GM23338 (cell line): ENCODE data around the gene RFNG. TPM values are rescaled to one million over a fixed set of nuclear protein-coding genes. Genes with fewer than 3 reads are reported as not detected.
A peak's percentile ranks its signal among the peaks of the same experiment; 100 is the strongest.

Source experiments
- ATAC-seq: fragments of 200-7000 bp; cut with Tn5 transposase; 3 replicates; pipeline ENCODE4 v1.9.1; 2020
- DNase-seq: peaks from one replicate; pipeline ENCODE4 v3.0.0-alpha.2; 2015; ENCODE audit warnings: low spot score
- H2AFZ ChIP-seq: fragments of 200-600 bp; sonication (generic); 2 replicates; pipeline ENCODE4 v1.8.0; 2016; ENCODE audit warnings: antibody characterized with exemption, mild to moderate bottlenecking, moderate library complexity
- H3F3A ChIP-seq: fragments of 200-600 bp; sonication (generic); replicated peaks from 2 replicates; pipeline ENCODE4 v1.8.0; 2017; ENCODE audit warnings: antibody characterized with exemption, mixed run types, low read depth
- H3K27ac ChIP-seq: fragments of 200-600 bp; sonication (generic); 2 replicates; pipeline ENCODE4 v1.6.1; 2016; ENCODE audit warnings: low read depth
- H3K27me3 ChIP-seq: fragments of 200-600 bp; sonication (generic); 2 replicates; pipeline ENCODE4 v1.8.0; 2016; ENCODE audit warnings: mild to moderate bottlenecking, mixed run types, moderate library complexity; ENCODE audit not compliant: insufficient read depth
- H3K36me3 ChIP-seq: fragments of 200-600 bp; sonication (generic); 2 replicates; pipeline ENCODE4 v1.8.0; 2016; ENCODE audit warnings: mild to moderate bottlenecking; ENCODE audit not compliant: insufficient read depth
- H3K4me1 ChIP-seq: fragments of 200-600 bp; sonication (generic); 2 replicates; pipeline ENCODE4 v1.8.0; 2016; ENCODE audit warnings: mild to moderate bottlenecking, moderate library complexity; ENCODE audit not compliant: insufficient read depth
- H3K4me2 ChIP-seq: fragments of 200-600 bp; sonication (generic); 2 replicates; pipeline ENCODE4 v1.7.1; 2017; ENCODE audit warnings: mixed run types
- H3K4me3 ChIP-seq: fragments of 200-600 bp; sonication (generic); 2 replicates; pipeline ENCODE4 v1.6.1; 2016; ENCODE audit warnings: mixed run types
- H3K79me2 ChIP-seq: fragments of 200-600 bp; sonication (generic); replicated peaks from 2 replicates; pipeline ENCODE4 v1.8.0; 2017; ENCODE audit warnings: mild to moderate bottlenecking; ENCODE audit not compliant: insufficient read depth
- H3K9me2 ChIP-seq: fragments of 200-600 bp; sonication (generic); 2 replicates; pipeline ENCODE4 v1.8.0; 2017; ENCODE audit not compliant: insufficient read depth
- H4K20me1 ChIP-seq: fragments of 200-600 bp; sonication (generic); replicated peaks from 2 replicates; pipeline ENCODE4 v1.8.0; 2017; ENCODE audit warnings: mild to moderate bottlenecking; ENCODE audit not compliant: insufficient read depth
- H3K27ac Mint-ChIP-seq: 2 replicates; pipeline ENCODE4 v1.8.0; 2020; ENCODE audit warnings: inconsistent platforms, mild to moderate bottlenecking, moderate library complexity, mixed read lengths
- H3K27me3 Mint-ChIP-seq: 3 replicates; pipeline ENCODE4 v1.8.0; 2022; ENCODE audit warnings: low read depth, mild to moderate bottlenecking, moderate library complexity, mixed read lengths, inconsistent platforms; ENCODE audit not compliant: insufficient read depth, poor library complexity
- H3K36me3 Mint-ChIP-seq: 3 replicates; pipeline ENCODE4 v1.8.0; 2021; ENCODE audit warnings: low read depth, mild to moderate bottlenecking, inconsistent platforms, moderate library complexity, mixed read lengths
- H3K4me1 Mint-ChIP-seq: 3 replicates; pipeline ENCODE4 v1.8.0; 2020; ENCODE audit warnings: mild to moderate bottlenecking, inconsistent platforms, mixed read lengths
- H3K4me3 Mint-ChIP-seq: 3 replicates; pipeline ENCODE4 v1.8.0; 2021; ENCODE audit warnings: moderate library complexity, mild to moderate bottlenecking, inconsistent platforms, mixed read lengths
- H3K9me3 Mint-ChIP-seq: 3 replicates; pipeline ENCODE4 v1.8.0; 2020; ENCODE audit warnings: moderate library complexity, mild to moderate bottlenecking, inconsistent platforms, mixed read lengths
- CREB1 ChIP-seq: fragments of 250-450 bp; sonication (Bioruptor Pico); IDR thresholded peaks from 2 replicates; pipeline ENCODE4 v1.5.0; 2020; ENCODE audit warnings: low read depth, mild to moderate bottlenecking, moderate library complexity
- EZH2 ChIP-seq: fragments of 200-600 bp; sonication (generic); IDR thresholded peaks from one replicate; pipeline ENCODE4 v1.8.0; 2017; ENCODE audit warnings: antibody characterized with exemption, mild to moderate bottlenecking, low read depth; ENCODE audit not compliant: unreplicated experiment
- EZH2phosphoT487 ChIP-seq: fragments of 200-600 bp; sonication (generic); IDR thresholded peaks from one replicate; pipeline ENCODE4 v1.8.1; 2018; ENCODE audit warnings: antibody characterized with exemption; ENCODE audit not compliant: unreplicated experiment
- NANOG ChIP-seq: IDR thresholded peaks from 2 replicates; pipeline ENCODE4 v1.6.1; 2016; ENCODE audit warnings: antibody characterized with exemption, borderline replicate concordance
- POLR2AphosphoS5 ChIP-seq: IDR thresholded peaks from 2 replicates; pipeline ENCODE4 v1.6.1; 2016; ENCODE audit warnings: antibody characterized with exemption, low read depth
- polyA plus RNA-seq: library from polyadenylated mRNA; unstranded; fragments of >200 nt; fragmentation: Nextera tagmentation; extraction: Ambion mirVana; gene quantifications from 2 replicates; pipeline ENCODE4 v1.2.1, GENCODE V29; 2016
- total RNA-seq: library from RNA; depleted of rRNA; stranded (reverse); fragments of >200 nt; shearing (Covaris generic); gene quantifications from 2 replicates; pipeline ENCODE4 v1.2.3, GENCODE V29; 2014
- TF ChIP-seq, protein P1 (sequence below), 2 experiments: fragments of 200-600 bp in 1 of 2; sonication (generic) in 1 of 2; conservative IDR thresholded peaks; 2 replicates each; pipeline versions ENCODE4 v1.5.1 to v1.6.1; 2016 to 2017; ENCODE audit warnings: antibody characterized with exemption in 2 of 2, low read depth in 2 of 2, mild to moderate bottlenecking in 2 of 2, moderate library complexity in 1 of 2
- TF ChIP-seq, protein P2 (sequence below): fragments of 250-450 bp; sonication (Bioruptor Pico); IDR thresholded peaks from 2 replicates; pipeline ENCODE4 v1.5.0; 2020; ENCODE audit warnings: mild to moderate bottlenecking, moderate library complexity

Gene RFNG
- total and polyA plus RNA-seq, 2 experiments from 2014 or later: 18.0 to 44.7 TPM

DNA sequence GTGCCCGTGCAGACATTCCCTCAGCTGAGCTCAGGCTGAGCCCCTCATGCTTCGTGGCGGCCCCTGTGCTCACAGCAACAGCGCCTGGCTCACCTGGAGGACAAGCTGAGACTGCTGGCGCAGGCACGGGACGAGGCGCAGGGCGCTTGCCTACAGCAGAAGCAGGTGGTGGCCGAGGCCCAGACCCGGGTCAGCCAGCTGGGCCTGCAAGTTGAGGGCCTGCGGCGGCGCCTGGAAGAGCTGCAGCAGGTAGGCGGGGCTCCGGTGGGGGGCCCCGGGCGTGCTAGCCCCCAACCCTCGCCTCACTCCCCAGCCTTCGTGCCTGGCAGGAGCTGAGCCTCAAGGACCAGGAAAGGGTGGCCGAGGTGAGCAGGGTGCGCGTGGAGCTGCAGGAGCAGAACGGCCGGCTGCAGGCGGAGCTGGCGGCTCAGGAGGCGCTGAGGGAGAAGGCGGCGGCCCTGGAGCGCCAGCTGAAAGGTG lies 21.6 kb downstream of the RFNG start:
- Mint-ChIP-seq H3K27ac (no peak overlapping the region), H3K9me3 (no peaks in the 10 kb centered on the region; the same call in 2 of the 3 replicates), H3K36me3 (no peaks in the 10 kb centered on the region; the same call in none of the 3 replicates), H3K27me3 (peaks cover 17% of the 10 kb centered on the region), H3K4me1 (peaks cover 14% of the 10 kb centered on the region), H3K4me3 (no peak overlapping the region)
- Histone ChIP-seq H3K4me2 (peak overlapping the region; percentile 87; the same call in 1 of the 2 replicates), H3K9me2 (no peaks in the 10 kb centered on the region), H3K27me3 (no peaks in the 10 kb centered on the region), H3K4me3 (peak overlapping the region; percentile 77; the same call in 1 of the 2 replicates), H3K79me2 (peaks cover 8% of the 10 kb centered on the region; the same call in 1 of the 2 replicates), H3F3A (peaks cover 11% of the 10 kb centered on the region), H3K36me3 (no peaks in the 10 kb centered on the region), H3K4me1 (peaks cover 9% of the 10 kb centered on the region; the same call in 1 of the 2 replicates), H3K27ac (no peak overlapping the region), H2AFZ (no peak overlapping the region), H4K20me1 (no peaks in the 10 kb centered on the region)
- TF ChIP-seq CREB1 (CRISPR knock-in tag): no peak
- TF ChIP-seq, protein P1, sequence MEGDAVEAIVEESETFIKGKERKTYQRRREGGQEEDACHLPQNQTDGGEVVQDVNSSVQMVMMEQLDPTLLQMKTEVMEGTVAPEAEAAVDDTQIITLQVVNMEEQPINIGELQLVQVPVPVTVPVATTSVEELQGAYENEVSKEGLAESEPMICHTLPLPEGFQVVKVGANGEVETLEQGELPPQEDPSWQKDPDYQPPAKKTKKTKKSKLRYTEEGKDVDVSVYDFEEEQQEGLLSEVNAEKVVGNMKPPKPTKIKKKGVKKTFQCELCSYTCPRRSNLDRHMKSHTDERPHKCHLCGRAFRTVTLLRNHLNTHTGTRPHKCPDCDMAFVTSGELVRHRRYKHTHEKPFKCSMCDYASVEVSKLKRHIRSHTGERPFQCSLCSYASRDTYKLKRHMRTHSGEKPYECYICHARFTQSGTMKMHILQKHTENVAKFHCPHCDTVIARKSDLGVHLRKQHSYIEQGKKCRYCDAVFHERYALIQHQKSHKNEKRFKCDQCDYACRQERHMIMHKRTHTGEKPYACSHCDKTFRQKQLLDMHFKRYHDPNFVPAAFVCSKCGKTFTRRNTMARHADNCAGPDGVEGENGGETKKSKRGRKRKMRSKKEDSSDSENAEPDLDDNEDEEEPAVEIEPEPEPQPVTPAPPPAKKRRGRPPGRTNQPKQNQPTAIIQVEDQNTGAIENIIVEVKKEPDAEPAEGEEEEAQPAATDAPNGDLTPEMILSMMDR (conservative IDR thresholded peaks at IDR 0.05; ENCODE audit: low read depth in 2 of 2): no peak
- no peak for TF ChIP-seq EZH2
- TF ChIP-seq EZH2phosphoT487: no peak
- no peak for TF ChIP-seq POLR2AphosphoS5
- ATAC-seq (peak; percentile 1; the same call in 2 of the 3 replicates), DNase-seq (no peak)

DNA sequence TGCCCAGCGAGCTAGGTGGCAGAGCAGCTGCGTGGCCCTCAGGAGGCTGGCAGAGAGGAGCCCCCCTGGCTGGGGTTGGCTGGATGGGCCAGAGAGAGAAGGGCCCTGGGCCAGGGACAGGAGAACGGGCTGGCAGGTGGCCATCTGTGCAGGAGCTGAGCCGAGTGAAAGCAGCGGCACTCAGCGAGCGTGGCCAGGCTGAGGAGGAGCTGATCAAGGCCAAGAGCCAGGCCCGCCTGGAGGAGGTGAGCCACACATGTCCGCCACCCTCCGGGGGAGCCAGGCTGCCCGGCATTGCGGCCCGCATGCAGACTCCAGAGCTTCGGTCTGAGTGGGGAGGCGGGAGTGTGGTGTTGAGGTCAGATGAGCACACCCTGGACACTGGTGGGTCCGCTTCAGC lies 22.2 kb downstream of the RFNG start:
- Mint-ChIP-seq H3K4me1 (peaks cover 11% of the 10 kb centered on the region), H3K27ac (no peak overlapping the region), H3K27me3 (peaks cover 13% of the 10 kb centered on the region), H3K36me3 (no peaks in the 10 kb centered on the region; the same call in none of the 3 replicates), H3K9me3 (no peaks in the 10 kb centered on the region; the same call in 2 of the 3 replicates), H3K4me3 (peak overlapping the region; percentile 40; the same call in 1 of the 3 replicates)
- Histone ChIP-seq H3K4me3 (no peak overlapping the region), H2AFZ (no peak overlapping the region), H3K4me2 (no peak overlapping the region), H3K27ac (no peak overlapping the region), H3F3A (peaks cover 10% of the 10 kb centered on the region), H3K27me3 (no peaks in the 10 kb centered on the region), H3K4me1 (peaks cover 8% of the 10 kb centered on the region; the same call in 1 of the 2 replicates), H3K9me2 (no peaks in the 10 kb centered on the region), H3K79me2 (peaks cover 8% of the 10 kb centered on the region; the same call in 1 of the 2 replicates), H3K36me3 (no peaks in the 10 kb centered on the region), H4K20me1 (no peaks in the 10 kb centered on the region)
- DNase-seq (no peak), ATAC-seq (no peak)
- TF ChIP-seq NANOG (no peak), EZH2 (no peak)

DNA sequence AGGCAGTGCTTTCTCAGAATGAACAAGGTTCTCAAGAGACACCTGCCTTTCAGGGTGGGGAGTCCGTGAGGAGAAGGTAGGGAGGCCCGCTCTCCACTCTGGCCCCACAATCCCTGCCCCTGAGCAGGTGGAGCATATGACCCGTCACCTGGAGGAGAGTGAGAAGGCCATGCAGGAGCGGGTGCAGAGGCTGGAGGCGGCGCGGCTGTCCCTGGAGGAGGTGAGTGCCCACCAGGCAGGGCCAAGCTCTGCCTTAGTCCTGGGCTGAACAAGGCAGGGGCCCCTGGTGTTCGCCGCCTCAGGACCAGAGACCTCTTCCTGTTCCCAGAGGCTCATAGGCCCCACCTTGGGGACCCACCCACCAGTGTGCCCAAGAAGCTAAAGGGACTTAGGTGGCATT lies 22.6 kb downstream of the RFNG start:
- H3K4me1 Mint-ChIP-seq: peaks cover 10% of the 10 kb centered on the region
- no peaks in the 10 kb centered on the region; the same call in 2 of the 3 replicates for H3K9me3 Mint-ChIP-seq
- H3K36me3 Mint-ChIP-seq: no peaks in the 10 kb centered on the region; the same call in none of the 3 replicates
- Histone ChIP-seq H3K36me3 (no peaks in the 10 kb centered on the region), H3K79me2 (peaks cover 8% of the 10 kb centered on the region; the same call in 1 of the 2 replicates), H3K9me2 (no peaks in the 10 kb centered on the region), H4K20me1 (no peaks in the 10 kb centered on the region), H3K27me3 (no peaks in the 10 kb centered on the region), H3K4me3 (no peak overlapping the region), H2AFZ (no peak overlapping the region), H3K4me1 (peaks cover 6% of the 10 kb centered on the region; the same call in 1 of the 2 replicates), H3K27ac (no peak overlapping the region), H3F3A (peaks cover 13% of the 10 kb centered on the region), H3K4me2 (no peak overlapping the region)
- H3K27ac Mint-ChIP-seq: no peak overlapping the region
- no peak overlapping the region for H3K4me3 Mint-ChIP-seq
- DNase-seq (no peak), ATAC-seq (no peak)
- peaks cover 17% of the 10 kb centered on the region for H3K27me3 Mint-ChIP-seq
- TF ChIP-seq, protein P2, sequence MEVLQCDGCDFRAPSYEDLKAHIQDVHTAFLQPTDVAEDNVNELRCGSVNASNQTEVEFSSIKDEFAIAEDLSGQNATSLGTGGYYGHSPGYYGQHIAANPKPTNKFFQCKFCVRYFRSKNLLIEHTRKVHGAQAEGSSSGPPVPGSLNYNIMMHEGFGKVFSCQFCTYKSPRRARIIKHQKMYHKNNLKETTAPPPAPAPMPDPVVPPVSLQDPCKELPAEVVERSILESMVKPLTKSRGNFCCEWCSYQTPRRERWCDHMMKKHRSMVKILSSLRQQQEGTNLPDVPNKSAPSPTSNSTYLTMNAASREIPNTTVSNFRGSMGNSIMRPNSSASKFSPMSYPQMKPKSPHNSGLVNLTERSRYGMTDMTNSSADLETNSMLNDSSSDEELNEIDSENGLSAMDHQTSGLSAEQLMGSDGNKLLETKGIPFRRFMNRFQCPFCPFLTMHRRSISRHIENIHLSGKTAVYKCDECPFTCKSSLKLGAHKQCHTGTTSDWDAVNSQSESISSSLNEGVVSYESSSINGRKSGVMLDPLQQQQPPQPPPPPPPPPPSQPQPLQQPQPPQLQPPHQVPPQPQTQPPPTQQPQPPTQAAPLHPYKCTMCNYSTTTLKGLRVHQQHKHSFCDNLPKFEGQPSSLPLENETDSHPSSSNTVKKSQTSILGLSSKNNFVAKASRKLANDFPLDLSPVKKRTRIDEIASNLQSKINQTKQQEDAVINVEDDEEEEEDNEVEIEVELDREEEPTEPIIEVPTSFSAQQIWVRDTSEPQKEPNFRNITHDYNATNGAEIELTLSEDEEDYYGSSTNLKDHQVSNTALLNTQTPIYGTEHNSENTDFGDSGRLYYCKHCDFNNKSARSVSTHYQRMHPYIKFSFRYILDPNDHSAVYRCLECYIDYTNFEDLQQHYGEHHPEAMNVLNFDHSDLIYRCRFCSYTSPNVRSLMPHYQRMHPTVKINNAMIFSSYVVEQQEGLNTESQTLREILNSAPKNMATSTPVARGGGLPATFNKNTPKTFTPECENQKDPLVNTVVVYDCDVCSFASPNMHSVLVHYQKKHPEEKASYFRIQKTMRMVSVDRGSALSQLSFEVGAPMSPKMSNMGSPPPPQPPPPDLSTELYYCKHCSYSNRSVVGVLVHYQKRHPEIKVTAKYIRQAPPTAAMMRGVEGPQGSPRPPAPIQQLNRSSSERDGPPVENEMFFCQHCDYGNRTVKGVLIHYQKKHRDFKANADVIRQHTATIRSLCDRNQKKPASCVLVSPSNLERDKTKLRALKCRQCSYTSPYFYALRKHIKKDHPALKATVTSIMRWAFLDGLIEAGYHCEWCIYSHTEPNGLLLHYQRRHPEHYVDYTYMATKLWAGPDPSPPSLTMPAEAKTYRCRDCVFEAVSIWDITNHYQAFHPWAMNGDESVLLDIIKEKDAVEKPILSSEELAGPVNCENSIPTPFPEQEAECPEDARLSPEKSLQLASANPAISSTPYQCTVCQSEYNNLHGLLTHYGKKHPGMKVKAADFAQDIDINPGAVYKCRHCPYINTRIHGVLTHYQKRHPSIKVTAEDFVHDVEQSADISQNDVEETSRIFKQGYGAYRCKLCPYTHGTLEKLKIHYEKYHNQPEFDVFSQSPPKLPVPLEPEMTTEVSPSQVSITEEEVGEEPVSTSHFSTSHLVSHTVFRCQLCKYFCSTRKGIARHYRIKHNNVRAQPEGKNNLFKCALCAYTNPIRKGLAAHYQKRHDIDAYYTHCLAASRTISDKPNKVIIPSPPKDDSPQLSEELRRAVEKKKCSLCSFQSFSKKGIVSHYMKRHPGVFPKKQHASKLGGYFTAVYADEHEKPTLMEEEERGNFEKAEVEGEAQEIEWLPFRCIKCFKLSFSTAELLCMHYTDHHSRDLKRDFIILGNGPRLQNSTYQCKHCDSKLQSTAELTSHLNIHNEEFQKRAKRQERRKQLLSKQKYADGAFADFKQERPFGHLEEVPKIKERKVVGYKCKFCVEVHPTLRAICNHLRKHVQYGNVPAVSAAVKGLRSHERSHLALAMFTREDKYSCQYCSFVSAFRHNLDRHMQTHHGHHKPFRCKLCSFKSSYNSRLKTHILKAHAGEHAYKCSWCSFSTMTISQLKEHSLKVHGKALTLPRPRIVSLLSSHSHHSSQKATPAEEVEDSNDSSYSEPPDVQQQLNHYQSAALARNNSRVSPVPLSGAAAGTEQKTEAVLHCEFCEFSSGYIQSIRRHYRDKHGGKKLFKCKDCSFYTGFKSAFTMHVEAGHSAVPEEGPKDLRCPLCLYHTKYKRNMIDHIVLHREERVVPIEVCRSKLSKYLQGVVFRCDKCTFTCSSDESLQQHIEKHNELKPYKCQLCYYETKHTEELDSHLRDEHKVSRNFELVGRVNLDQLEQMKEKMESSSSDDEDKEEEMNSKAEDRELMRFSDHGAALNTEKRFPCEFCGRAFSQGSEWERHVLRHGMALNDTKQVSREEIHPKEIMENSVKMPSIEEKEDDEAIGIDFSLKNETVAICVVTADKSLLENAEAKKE (CRISPR knock-in tag): no peak
